ENCODE measurements around the gene AEN.

AEN gene

DNA sequence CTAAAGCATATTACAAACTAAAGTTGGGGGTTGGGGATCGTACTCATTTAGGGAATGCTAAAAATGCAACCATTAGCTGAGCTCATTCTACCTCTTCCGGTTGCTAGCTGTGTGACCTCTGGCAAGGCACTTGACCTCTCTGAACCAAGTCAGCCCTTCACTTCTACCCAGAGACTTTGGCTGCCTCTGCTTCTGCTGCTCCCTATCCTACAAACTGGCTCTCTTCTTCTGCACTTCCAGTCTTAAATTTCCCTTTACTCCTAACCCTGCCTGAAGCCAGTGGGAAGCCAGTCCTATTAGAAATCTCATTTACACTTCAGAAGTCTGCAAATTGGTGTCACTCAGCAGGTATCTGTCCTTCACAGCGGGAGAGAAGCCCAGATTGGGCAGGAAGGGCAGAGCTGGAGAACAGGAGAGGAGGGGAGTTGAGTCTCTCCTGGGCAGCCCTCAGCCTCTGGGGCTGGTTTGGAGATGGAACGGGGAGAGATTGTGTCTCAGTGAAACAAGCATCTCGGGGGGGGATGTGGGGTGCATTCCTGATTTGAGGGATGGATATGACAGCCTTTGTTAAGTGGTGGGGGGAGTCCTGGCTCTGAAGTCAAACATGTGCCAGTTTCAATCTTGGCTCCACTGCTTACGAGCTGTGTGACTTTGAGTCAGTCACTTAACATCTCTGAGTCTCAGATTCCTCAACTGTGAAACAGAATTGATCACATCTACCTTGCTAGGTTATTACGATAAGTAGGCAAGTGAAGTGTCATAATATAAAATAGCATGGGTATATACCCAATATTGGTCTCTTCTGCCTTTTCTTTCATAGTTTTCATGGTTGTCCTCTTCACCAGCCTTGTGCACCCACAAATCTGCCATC lies 7.8 kb upstream of the AEN start:
- no peak for FAIRE-seq
- TF ChIP-seq, protein P1, sequence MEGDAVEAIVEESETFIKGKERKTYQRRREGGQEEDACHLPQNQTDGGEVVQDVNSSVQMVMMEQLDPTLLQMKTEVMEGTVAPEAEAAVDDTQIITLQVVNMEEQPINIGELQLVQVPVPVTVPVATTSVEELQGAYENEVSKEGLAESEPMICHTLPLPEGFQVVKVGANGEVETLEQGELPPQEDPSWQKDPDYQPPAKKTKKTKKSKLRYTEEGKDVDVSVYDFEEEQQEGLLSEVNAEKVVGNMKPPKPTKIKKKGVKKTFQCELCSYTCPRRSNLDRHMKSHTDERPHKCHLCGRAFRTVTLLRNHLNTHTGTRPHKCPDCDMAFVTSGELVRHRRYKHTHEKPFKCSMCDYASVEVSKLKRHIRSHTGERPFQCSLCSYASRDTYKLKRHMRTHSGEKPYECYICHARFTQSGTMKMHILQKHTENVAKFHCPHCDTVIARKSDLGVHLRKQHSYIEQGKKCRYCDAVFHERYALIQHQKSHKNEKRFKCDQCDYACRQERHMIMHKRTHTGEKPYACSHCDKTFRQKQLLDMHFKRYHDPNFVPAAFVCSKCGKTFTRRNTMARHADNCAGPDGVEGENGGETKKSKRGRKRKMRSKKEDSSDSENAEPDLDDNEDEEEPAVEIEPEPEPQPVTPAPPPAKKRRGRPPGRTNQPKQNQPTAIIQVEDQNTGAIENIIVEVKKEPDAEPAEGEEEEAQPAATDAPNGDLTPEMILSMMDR (IDR thresholded peaks at IDR 0.05; ENCODE audit: insufficient read depth, missing control alignments) = no peak
- no peak for DNase-seq (ENCODE audit: insufficient read length, low spot score)

DNA sequence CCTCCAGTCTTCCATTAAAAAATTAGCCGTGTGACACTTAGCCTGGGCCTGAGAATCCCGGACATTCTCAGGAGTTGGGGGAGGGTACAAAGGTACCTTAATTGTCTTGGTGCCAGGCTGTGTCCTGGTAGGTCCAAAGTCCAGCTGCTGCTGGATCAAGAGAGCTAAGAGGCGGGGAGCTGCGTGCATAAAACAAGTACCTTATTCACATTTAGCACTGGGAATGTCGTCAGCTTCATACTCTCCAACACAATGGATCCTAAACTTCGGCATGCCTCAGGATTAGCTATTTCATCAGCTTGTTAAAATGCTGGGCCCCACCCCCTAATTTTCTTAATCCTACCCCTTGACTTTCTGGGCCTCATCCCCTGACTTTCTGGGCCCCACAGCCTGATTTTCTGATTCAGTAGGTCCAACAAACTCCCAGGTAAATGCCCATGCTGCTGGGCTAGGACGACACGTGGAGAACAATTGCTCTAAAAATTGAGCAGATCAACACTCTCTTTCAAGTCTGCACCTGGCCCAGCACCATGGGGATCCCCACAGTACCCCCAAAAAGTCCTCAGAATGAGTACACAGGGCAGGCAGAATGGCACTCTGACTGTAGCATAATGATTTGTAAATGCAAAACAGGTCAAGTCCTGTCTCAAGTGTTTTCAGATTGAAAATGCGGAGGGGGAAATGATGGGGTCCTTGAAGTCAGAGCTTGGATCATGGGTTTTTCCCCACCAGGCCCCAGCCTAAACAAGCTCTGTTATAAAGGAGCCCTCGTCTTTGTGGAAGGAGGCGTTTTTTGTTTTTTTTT lies 5.6 kb upstream of the AEN start:
- DNase-seq (ENCODE audit: insufficient read length, low spot score) (no peak), FAIRE-seq (no peak)
- TF ChIP-seq, protein P1 (IDR thresholded peaks at IDR 0.05; ENCODE audit: insufficient read depth, missing control alignments) = no peak

DNA sequence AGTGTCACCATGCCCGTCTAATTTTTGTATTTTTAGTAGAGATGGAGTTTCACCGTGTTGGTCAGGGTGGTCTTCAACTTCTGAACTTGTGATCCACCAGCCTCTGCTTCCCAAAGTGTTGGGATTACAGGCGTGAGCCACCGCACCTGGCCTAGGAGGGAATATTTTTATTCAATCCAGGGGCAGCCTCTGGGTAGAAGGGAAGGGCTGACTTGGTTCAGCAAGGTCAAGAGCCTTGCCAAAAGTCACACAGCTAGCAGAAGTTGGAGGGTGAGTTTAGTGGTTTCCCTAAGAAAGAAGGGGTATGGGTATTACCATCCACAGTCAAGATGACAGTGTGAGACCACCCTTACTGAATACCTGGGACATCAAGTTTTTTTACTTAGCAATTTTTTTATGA lies 4.9 kb upstream of the AEN start:
- DNase-seq (ENCODE audit: insufficient read length, low spot score) = no peak
- FAIRE-seq = no peak

DNA sequence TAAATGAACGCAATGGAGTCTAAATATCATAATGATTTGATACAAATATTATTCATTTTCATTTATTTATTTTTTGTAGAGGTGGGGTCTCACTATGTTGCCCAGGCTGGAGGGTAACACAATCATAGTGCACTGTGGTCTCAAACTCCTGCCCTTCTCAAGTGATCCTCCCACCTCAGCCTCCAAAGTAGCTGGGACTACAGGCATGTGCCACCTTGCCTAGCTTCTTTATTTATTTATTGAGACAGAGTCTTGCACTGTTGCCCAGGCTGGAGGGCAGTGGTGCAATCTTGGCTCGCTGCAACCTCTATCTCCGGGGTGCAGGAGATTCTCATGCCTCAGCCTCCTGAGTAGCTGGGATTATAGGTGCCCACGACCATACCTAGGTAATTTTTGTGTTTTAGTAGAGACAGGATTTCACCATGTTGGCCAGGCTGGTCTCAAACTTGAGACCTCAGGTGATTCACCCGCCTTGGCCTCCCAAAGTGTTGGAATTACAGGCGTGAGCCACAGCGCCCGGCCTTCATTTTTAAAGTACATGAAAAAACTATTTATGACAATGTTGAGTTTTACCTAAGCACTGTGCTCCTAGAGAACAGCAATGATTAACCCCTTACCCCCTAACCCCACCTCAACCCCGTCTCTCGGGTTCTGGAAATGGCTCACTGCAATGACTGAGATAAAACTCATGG lies 4.0 kb upstream of the AEN start:
- TF ChIP-seq, protein P1 (IDR thresholded peaks at IDR 0.05; ENCODE audit: insufficient read depth, missing control alignments) = no peak
- FAIRE-seq (no peak), DNase-seq (ENCODE audit: insufficient read length, low spot score) (no peak)

More for the DNA sequence above, 4.9 kb upstream of the AEN start:
- TF ChIP-seq, protein P1 (IDR thresholded peaks at IDR 0.05; ENCODE audit: insufficient read depth, missing control alignments) = no peak

DNA sequence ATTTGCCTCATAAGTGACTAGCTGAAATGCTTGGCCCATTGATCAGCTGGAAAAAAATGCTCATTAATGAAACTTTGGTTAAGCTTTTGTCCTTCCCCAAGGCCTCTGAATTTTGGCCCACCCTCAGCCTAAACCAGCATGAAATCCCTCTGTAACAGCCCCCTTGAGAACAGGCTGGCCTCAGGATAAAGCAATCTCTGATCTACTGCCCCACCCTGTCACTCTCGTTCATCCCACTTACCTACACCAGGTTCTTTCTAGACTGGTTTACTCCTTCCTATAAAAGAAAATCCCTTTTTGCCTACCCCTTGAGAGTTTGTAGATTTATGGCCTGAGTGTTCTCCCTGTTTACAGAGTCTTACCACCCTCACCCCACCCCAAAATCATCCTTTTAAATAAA lies 3.4 kb upstream of the AEN start:
- TF ChIP-seq, protein P1 (IDR thresholded peaks at IDR 0.05; ENCODE audit: insufficient read depth, missing control alignments) = no peak
- FAIRE-seq (no peak), DNase-seq (ENCODE audit: insufficient read length, low spot score) (no peak)

DNA sequence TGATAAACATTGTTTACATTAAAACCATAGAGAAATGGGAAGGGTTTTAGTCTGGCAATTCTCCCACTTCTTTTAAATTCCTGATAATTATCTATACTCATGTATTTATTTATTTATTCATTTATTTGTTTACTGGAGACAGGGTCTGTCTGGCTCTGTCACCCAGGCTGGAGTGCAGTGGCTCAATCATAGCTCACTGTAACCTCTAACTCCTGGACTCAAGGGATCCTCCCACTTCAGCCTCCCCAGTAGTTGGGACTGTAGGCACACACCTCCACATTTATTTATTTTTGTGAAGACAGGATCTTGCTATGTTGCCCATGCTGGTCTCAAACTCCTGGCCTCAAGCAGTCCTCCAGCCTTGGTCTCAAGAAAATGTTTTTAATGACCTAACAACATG lies 2.5 kb upstream of the AEN start:
- FAIRE-seq = no peak
- TF ChIP-seq, protein P1 (IDR thresholded peaks at IDR 0.05; ENCODE audit: insufficient read depth, missing control alignments) = no peak

More for the DNA sequence above, 2.5 kb upstream of the AEN start:
- DNase-seq (ENCODE audit: insufficient read length, low spot score) = no peak

Measured in D721Med (cell line).